Stimulated activated CD4-positive, alpha-beta T cell treated with anti-CD3 and anti-CD28 coated beads, Interleukin-2, amount 100 ng/mL, for 48 hours (primary cell): ENCODE measurements around the gene C1orf141.
"Not testable (repeated sequence)": the region's sequence is repeated elsewhere in the genome, so short reads cannot be mapped to it uniquely, and the experiment has no call there.

Experiments used
- DNase-seq, 2 donors: peaks; one replicate each; pipeline ENCODE4 v3.0.0-alpha.2; 2020

C1orf141 gene

GRCh38 chr1:67078291-67078690 lies 56.5 kb downstream of the C1orf141 start:
- DNase-seq: no peak

GRCh38 chr1:67077593-67077992 lies 57.2 kb downstream of the C1orf141 start:
- no peak for DNase-seq

GRCh38 chr1:67072749-67073148 lies 62.0 kb downstream of the C1orf141 start:
- no peak for DNase-seq

- DNase-seq: not testable (repeated sequence)
Measured at GRCh38 chr1:67067655-67068054, 67.1 kb downstream of the C1orf141 start.

GRCh38 chr1:67062412-67062811 lies 72.4 kb downstream of the C1orf141 start:
- no peak for DNase-seq

GRCh38 chr1:67061266-67061665 lies 73.5 kb downstream of the C1orf141 start:
- DNase-seq: no peak

GRCh38 chr1:67060811-67061218 lies 74.0 kb downstream of the C1orf141 start:
- no peak for DNase-seq

- no peak for DNase-seq
Measured at GRCh38 chr1:67059346-67059745, 75.4 kb downstream of the C1orf141 start.

GRCh38 chr1:67058761-67059160 lies 76.0 kb downstream of the C1orf141 start:
- DNase-seq: no peak

GRCh38 chr1:67058242-67058641 lies 76.5 kb downstream of the C1orf141 start:
- DNase-seq: no peak

GRCh38 chr1:67053785-67054772 lies 80.7 kb downstream of the C1orf141 start, which contains the start of gene SLC35D1:
Gene SLC35D1, minus strand, starts transcription at chr1:67054148. Its CDS starts 135 bp downstream, at chr1:67054013.
- peak; percentile 59 to 67 for DNase-seq

- DNase-seq: peak in 1 of 2 donors; percentile 18
Measured at GRCh38 chr1:67053535-67053784, 81.3 kb downstream of the C1orf141 start.

GRCh38 chr1:67052741-67053534 lies 81.8 kb downstream of the C1orf141 start:
- peak; percentile 3 to 18 for DNase-seq

GRCh38 chr1:67051196-67051595 lies 83.6 kb downstream of the C1orf141 start:
- DNase-seq: no peak

GRCh38 chr1:67044631-67045270 lies 90.0 kb downstream of the C1orf141 start:
- DNase-seq: no peak

GRCh38 chr1:67043366-67043765 lies 91.4 kb downstream of the C1orf141 start:
- DNase-seq: no peak
